ENCODE measurements around the gene SLC35E2B.

Gene SLC35E2B

DNA sequence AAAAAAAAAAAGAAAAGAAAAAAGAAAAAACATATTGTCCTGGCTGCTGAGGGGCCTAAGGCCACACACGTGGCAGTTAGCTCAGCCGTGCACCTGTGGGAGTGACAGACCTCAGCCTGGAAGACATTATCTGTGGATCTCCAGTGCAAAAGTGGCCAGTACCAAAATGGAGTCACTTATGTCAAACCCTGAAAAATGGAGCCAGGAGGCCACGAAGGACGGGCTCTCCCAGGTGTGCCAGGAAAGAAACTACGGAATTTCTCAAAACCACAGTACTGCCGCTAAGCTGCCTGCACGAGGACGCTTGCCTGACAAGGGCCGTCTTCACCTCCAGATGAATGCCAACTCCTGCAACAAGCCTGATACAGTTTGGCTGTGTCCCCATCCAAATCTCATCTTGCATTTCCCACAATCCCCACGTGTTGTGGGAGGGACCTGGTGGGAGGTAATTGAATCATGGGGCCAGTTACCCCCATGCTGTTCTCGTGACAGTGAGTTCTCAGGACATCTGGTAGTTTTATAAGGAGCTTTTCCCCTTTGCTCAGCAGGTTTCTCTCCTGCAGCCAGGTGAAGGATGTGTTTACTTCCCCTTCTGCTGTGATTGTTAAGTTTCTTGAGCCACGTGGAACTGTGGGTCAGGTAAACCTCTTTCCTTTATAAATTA is 82.6 kb downstream of the SLC35E2B start:
- TF ChIP-seq CTCF (conservative IDR thresholded peaks at IDR 0.05; ENCODE audit: low read depth, low read length): no peak
- DNase-seq (ENCODE audit: low read depth): no peak
- no peak overlapping the region for H3K4me3 ChIP-seq (ENCODE audit: low read depth, low read length)

All from choroid plexus epithelial cell (primary cell).